Stimulated activated CD8-positive, alpha-beta memory T cell treated with anti-CD3 and anti-CD28 coated beads, Interleukin-12 subunit alpha, Interleukin-12 subunit beta, amount 100 ng/mL, for 4 hours (primary cell): Measurements from ENCODE around the gene GBX1.

Experiments
- DNase-seq: peaks from one replicate; pipeline ENCODE4 v3.0.0-alpha.2; 2020; ENCODE audit warnings: low read depth

Gene GBX1

GRCh38 chr7:151126491-151127137 is 40.9 kb downstream of the GBX1 start:
- no peak for DNase-seq

GRCh38 chr7:151125846-151126481 is 41.5 kb downstream of the GBX1 start:
- DNase-seq, result no peak

GRCh38 chr7:151125470-151125845 is 42.0 kb downstream of the GBX1 start:
- no peak for DNase-seq

- no peak for DNase-seq
Observed at GRCh38 chr7:151124899-151125399, 42.5 kb downstream of the GBX1 start.

- DNase-seq, result no peak
Observed at GRCh38 chr7:151124481-151124880, 43.0 kb downstream of the GBX1 start.

- DNase-seq, result peak; percentile 57
Observed at GRCh38 chr7:151123822-151124464, 43.6 kb downstream of the GBX1 start.

GRCh38 chr7:151123158-151123821 is 44.2 kb downstream of the GBX1 start:
- no peak for DNase-seq

GRCh38 chr7:151122796-151123157 is 44.7 kb downstream of the GBX1 start:
- DNase-seq, result no peak

- no peak for DNase-seq
Observed at GRCh38 chr7:151122276-151122675, 45.2 kb downstream of the GBX1 start.

- DNase-seq, result no peak
Observed at GRCh38 chr7:151121380-151122170, 45.9 kb downstream of the GBX1 start.

- no peak for DNase-seq
Observed at GRCh38 chr7:151120896-151121295, 46.6 kb downstream of the GBX1 start.

GRCh38 chr7:151119902-151120301 is 47.6 kb downstream of the GBX1 start:
- DNase-seq, result no peak

- DNase-seq, result no peak
Observed at GRCh38 chr7:151119055-151119415, 48.5 kb downstream of the GBX1 start.

GRCh38 chr7:151118108-151119054 is 49.1 kb downstream of the GBX1 start:
- DNase-seq, result no peak

- DNase-seq, result no peak
Observed at GRCh38 chr7:151117565-151117964, 49.9 kb downstream of the GBX1 start.

GRCh38 chr7:151116603-151117440 is 50.7 kb downstream of the GBX1 start:
- DNase-seq, result no peak

GRCh38 chr7:151115836-151116418 is 51.6 kb downstream of the GBX1 start:
- DNase-seq, result no peak

- DNase-seq, result no peak
Observed at GRCh38 chr7:151115121-151115835, 52.2 kb downstream of the GBX1 start.
